ENCODE measurements around the gene FAM20C.
A peak's percentile ranks its signal among the peaks of the same experiment; 100 is the strongest.
"Not testable (repeated sequence)": the region's sequence is repeated elsewhere in the genome, so short reads cannot be mapped to it uniquely, and the experiment has no call there.

FAM20C gene

GRCh38 chr7:174716-175115 is 17.7 kb upstream of the FAM20C start:
- DNase-seq, result no peak

- no peak for DNase-seq
Measured at GRCh38 chr7:175955-176354, 16.4 kb upstream of the FAM20C start.

- DNase-seq, result no peak
Measured at GRCh38 chr7:176381-176780, 16.0 kb upstream of the FAM20C start.

- no peak for DNase-seq
Measured at GRCh38 chr7:176786-177459, 15.4 kb upstream of the FAM20C start.

- DNase-seq, result no peak
Measured at GRCh38 chr7:178444-178843, 13.9 kb upstream of the FAM20C start.

- no peak for DNase-seq
Measured at GRCh38 chr7:179209-179681, 13.1 kb upstream of the FAM20C start.

GRCh38 chr7:179948-180694 is 12.2 kb upstream of the FAM20C start:
- DNase-seq, result no peak

GRCh38 chr7:181738-182137 is 10.6 kb upstream of the FAM20C start:
- DNase-seq, result no peak

GRCh38 chr7:182502-182901 is 9.9 kb upstream of the FAM20C start:
- not testable (repeated sequence) for DNase-seq

- no peak for DNase-seq
Measured at GRCh38 chr7:183496-184292, 8.7 kb upstream of the FAM20C start.

- no peak for DNase-seq
Measured at GRCh38 chr7:184294-185264, 7.8 kb upstream of the FAM20C start.

- no peak for DNase-seq
Measured at GRCh38 chr7:186516-187113, 5.8 kb upstream of the FAM20C start.

GRCh38 chr7:187227-187927 is 5.0 kb upstream of the FAM20C start:
- no peak for DNase-seq

- no peak for DNase-seq
Measured at GRCh38 chr7:188174-188573, 4.2 kb upstream of the FAM20C start.

GRCh38 chr7:188727-189500 is 3.5 kb upstream of the FAM20C start:
- no peak for DNase-seq

- DNase-seq, result no peak
Measured at GRCh38 chr7:189719-190118, 2.7 kb upstream of the FAM20C start.

- no peak for DNase-seq
Measured at GRCh38 chr7:190196-190595, 2.2 kb upstream of the FAM20C start.

GRCh38 chr7:191105-191980 is 1.0 kb upstream of the FAM20C start:
- DNase-seq, result peak; percentile 21 to 22

GRCh38 chr7:192701-193480 is 520 bp downstream of the FAM20C start:
- DNase-seq, result peak in 1 of 2 experiments; percentile 23

All from activated T-cell treated with anti-CD3 and anti-CD28 coated beads, Interleukin-2, amount 50 U/mL, for 48 hours (primary cell).